Bladder microvascular endothelial cell (primary cell): ENCODE data around the gene ZNG1F. TPM values are rescaled to one million over a fixed set of nuclear protein-coding genes. Genes with fewer than 3 reads are reported as not detected.

Experiments
- total RNA-seq: library from RNA; depleted of rRNA; stranded (reverse); fragments of >200 nt; gene quantifications from 2 replicates; pipeline ENCODE4 v1.2.3, GENCODE V29; 2014

Gene ZNG1F
- 3.6 and 22.7 TPM in 2 replicates for total RNA-seq

DNA sequence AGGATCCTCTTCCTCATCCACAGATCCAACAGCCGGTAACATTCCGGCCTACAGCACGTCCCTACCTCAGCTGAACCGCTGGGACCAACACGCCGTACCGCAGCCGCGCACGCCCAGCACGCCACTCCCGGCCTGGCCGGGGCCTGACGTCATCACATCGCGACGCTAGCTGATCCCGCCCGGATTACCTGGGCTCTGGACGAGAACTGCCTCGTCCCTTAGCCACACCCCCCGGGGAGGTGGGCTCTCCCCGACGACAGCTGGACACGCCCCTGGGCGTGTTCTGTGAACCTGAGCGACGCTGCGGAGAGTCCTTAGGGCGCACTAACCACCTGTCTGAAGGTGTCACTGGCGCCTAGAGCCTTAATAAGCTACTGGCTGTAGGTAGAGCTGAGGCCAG is at the start of gene ZNG1F:
Gene ZNG1F (minus strand): TSS at position 101 of the 400 bp plus-strand sequence. CDS start 59 bp downstream, at position 42.

DNA sequence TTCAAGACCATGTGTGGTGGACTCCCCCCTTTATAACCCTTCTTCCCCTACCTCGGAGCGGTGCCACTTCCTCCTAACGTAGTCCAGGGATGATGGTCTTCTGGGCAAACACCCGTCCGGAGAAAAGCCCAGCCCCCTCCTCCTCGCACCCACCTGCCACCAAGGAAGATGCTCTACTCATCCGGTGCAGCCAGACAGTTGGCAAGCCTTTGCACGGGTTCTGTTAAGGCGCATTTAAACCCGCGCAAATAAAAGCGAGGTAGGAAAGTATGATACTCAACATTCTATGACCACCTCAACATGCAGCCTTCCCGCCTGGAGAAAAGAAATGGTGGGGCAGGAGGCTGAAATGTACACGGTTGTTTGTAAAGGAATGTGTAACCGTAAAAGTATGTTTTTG is 60.5 kb downstream of the ZNG1F start, which contains the start of gene FOXD4L6:
Gene FOXD4L6 (minus strand): TSS at position 101 of the 400 bp plus-strand sequence. CDS start 298 bp downstream, outside the sequence.

Other genes starting within 250 kb of the ZNG1F start
- gene FOXD4L6, start 60.6 kb downstream of the ZNG1F start, total RNA-seq = 0.06 TPM in 1 of 2 replicates, not detected in the other